Suppressor macrophage treated with lipopolysaccharide for 1 hour (primary cell): Measurements from ENCODE around the gene CTTN.
A peak's percentile ranks its signal among the peaks of the same experiment; 100 is the strongest.

Experiments used
- DNase-seq, 3 donors: peaks; one replicate each; pipeline ENCODE4 v3.0.0-alpha.2; 2020 to 2022

CTTN gene

DNA sequence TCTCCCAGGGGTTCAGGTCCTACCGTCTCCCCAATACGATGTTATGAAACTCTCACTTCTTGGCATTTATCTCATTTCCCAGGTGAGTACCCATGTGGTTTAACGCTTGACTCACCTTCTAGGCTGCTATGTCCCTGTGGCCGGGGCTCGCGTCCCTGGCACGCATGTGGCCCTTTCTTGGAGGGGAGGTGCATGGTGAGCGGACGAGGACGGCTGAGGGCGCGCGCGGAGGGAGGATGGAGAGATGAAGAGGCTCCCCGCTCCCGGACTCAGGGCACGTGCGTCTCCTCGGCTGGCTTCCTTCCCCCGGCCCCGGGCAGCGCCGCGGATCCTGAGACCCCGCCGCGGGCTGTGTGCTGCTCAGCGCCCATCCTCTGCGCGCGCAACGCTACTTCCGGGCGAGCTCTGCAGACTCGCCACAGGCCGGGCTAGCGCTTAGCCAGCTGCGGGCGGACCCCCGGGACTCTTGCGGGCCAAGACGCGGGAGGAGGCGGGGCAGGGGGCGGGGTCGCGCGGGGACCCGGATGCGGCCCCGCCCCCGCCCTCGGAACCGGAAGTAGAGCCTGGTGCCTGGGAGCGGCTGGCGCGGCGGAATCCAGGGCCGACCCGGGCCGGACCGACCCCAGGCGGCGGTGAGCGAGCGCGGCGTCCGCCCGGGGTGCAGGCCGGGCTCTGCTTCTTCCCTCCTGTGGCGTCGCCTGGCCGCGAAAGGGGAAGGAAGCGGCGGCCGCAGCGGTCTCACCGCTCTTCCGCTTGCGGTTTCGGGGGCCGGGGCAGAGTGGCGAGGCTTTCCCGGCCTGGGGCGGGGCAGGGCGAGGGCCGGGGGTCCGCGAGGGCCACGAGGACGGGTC, at the start of gene CTTN:
TSS of gene CTTN (plus strand) at position 547 of the 851 bp plus-strand sequence. CDS start 8,769 bp downstream, outside the sequence.
- DNase-seq: peak; percentile 65 to 84 (median 70)

DNA sequence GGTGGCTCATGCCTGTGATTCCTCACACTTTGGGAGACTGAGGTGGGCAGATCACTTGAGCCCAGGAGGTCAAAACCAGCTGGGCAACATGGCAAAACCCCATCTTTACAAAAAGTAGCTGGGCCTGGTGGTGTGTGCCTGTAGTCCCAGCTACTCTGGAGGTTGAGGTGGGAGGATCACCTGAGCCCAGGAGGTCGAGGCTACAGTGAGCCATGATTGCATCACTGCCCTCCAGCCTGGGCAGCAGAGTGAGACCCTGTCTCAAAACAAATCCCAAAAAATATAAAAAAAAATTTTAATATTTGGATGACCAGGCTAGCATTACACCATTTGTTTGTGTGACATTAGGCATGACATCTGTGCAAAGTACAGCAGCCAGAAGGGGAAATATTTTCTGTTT, 49.7 kb upstream of the CTTN start:
- DNase-seq: no peak

DNA sequence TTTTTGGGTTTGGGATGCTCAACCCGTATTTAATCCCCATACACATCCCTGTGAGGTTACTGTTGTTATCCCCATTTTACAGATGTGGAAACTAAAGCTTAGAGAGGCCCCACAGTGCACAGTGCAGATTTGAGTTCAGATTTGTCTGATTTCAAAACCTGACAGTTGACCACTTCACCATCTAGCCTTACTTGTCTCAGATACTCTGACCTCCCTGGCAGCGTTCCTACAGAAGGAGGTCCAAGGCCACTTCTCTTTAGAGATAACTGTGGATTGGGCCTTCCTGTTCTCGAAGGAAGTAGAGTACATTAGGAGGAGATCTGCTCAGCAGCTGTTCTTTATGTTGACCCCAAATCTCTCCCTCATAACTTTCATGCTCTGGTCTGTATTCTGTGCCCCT, 46.7 kb upstream of the CTTN start:
- DNase-seq: no peak

DNA sequence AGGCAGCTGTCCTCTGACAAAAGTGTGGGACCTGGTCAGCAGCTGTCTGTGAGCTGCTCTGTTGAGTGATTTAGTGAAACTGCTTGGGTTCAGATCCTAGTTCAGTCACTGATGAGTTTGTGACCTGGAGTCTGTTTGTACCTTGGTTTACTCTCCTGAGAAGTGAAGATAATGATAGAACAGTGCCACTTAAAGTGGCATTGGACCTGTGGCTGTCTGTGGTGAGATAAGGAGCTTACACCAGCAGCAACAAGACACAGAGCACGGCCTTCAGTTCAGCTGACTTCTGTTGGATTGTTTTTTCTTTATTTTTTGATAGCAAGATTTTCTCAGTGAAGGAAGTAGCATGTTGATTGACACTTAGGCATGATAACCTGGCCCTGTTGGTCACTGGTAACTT, 46.2 kb upstream of the CTTN start:
- no peak for DNase-seq

DNA sequence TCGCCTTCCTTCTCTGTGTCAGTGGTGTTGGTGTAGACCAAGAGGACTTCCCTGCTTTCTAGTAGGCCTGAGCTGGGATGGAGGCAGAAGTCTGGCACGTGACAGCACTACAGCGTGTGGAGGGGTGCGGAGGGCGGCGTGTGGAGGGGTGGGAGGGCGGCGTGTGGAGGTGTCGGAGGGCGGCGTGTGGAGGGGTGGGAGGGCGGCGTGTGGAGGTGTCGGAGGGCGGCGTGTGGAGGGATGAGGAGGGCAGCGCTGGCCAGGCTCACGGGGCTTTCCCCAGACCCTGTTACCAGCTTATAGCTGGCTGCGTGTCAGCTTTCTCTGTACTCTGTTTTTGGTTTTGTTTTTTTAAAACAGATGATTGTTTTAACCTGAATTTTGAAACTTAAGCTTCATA, 45.7 kb upstream of the CTTN start:
- no peak for DNase-seq

DNA sequence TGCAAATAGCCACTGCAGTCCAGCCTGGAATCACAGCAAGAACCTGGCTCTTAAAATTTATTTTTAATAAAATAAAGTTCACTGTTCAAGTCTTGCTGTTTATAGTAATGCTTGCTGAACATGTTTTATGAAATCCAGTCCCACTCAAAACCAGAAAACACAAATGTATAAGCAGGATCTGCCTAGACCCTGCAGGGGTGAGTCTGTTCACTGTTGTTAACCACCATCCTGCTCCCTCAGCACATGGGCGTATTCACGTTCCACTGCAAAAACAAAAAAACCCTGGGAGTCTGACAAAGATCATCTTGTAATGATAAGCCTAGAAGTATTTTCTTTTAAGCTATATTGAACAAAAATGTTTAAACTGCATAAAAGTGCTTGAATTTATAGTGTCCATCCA, 45.0 kb upstream of the CTTN start:
- no peak for DNase-seq

DNA sequence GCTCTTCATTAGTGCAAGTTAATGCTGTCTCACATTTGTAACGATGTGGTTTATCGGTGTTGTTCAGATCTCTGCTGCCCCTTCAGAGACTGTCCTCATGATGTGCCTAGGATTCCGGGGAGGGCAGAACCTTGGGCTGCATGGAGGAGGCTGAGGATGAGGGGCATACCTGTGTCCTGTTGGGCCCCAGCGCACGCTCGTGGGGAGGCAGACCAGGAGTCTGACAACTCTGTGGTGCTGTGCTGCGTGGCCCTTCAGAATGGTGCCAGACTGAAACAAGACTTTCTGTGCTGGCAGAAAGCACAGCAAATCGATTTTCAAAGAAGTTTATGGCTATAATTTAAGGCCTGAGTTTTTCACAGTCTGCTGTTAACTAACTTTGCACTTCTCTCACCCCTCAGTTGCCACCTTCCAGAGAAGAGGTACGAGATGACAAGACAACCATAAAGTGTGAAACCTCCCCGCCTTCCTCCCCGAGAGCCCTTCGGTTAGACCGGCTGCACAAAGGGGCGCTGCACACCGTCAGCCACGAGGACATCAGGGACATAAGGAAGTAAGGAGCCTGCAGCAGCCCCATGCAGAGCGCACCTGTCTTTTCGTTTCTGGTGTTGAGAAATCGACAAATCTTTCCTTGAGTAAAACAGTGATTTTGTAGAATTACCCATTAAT, 44.3 kb upstream of the CTTN start:
- no peak for DNase-seq

DNA sequence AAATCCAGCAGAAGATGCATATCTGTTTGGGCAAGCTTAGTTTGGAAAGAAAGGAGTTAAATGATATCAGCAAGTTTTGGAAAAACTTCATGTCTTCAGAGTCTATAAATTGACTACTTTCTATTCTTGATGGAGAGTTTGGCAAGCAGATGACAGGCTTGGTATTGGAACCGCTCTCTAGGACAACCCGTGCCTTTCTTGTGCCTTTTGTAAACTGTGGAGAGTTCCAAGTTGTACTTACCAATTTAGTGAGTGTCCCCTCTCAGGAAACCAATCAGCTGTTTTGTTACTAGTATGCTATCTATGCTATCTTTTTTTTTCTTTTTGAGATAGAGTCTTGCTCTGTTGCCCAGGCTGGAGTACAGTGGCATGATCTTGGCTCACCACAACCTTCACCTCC, 43.7 kb upstream of the CTTN start:
- no peak for DNase-seq

DNA sequence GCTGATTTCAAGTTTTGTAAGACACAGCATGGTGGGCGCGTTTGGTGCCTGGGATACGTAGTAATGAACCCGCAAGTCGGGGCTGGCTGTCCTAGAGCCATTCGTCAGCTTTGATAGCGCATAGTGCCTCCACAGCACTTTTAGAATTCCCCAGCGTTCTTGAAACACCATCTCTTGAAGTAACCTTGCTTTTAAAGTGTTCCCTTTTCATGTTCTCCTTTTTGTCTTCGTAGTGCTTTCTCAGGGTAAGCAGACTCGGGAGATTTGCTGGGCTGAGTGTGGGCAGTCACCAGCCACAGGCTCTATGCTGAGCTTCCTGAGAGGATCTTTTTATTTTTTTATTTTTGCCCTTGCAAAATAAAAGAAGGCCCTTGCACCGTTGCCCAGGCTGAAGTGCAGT, 39.6 kb upstream of the CTTN start:
- peak; percentile 83 to 89 (median 88) for DNase-seq

DNA sequence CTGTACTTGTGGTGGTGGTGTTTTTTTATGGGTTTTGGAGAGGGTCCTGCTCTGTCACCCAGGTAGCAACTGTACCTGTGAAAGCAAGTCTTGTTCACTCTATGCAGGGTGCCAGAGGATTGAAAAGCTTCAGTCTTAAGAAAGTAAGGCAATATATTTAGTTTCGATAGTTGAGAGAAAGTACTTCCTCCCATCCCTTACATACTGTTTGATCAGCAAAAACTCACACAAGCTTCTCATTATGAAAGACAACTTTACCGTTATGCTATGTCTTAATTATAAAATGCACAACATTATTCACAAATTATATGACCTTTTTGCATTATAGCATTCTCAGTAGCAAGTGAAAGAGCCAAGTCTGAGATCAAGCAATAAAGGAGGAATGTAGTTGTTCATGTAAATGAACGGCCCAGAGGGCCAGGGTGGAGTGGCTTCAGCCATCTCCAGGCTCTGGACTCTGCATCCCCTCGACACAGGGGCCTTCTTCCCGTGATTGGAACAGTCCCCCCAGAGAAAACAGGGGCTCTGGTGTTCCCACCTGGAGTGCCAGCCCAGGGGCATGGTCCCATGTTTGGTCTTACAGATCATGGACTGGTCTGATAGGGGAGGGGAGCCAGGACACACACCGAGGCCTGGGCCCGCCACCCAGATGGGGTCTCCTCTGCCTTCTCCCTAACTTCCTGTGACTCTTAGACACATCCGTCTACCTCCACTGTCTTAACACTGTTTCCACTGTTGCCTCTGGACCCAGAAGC, 38.7 kb upstream of the CTTN start:
- peak in 2 of 3 donors; percentile 16 to 30 for DNase-seq

DNA sequence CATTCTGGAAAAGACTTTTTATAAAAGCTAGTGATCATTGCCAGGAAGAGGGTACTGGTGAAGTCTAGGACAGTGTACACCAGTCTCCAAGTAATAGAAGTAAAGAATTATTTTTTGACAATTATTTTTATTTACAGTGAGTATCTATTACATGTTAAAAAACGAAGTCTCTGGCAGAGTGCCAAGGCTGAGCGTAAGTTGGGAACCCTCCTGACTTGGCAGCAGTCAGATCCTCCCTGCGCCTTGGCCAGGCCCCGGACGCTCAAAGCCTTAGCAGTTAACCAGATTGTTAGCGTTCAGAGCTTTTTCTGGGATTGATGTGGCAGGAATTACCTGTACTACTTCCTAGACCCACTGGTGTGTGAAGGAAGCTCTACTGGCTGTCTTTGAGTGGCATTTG, 38.1 kb upstream of the CTTN start:
- DNase-seq: no peak

DNA sequence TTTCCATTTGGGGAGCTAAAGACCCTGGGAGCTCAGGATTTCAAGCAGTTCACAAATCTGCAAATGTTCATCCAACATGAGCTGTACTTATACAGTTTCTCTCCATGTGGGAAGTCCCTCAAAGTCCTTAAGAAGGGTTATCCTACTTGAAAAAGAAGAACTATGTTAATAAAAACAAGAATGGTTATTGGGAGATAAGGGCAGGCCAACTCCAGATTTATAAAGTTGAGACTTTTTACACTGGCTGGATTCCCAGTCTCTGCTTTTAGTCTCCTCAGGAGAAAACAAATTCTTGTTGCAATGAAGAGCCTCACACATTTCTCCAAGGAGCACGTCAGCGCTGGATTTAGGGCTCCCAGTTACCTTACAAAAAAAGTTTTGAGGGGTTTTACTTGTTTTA, 34.2 kb upstream of the CTTN start:
- DNase-seq: peak in 1 of 3 donors; percentile 7

DNA sequence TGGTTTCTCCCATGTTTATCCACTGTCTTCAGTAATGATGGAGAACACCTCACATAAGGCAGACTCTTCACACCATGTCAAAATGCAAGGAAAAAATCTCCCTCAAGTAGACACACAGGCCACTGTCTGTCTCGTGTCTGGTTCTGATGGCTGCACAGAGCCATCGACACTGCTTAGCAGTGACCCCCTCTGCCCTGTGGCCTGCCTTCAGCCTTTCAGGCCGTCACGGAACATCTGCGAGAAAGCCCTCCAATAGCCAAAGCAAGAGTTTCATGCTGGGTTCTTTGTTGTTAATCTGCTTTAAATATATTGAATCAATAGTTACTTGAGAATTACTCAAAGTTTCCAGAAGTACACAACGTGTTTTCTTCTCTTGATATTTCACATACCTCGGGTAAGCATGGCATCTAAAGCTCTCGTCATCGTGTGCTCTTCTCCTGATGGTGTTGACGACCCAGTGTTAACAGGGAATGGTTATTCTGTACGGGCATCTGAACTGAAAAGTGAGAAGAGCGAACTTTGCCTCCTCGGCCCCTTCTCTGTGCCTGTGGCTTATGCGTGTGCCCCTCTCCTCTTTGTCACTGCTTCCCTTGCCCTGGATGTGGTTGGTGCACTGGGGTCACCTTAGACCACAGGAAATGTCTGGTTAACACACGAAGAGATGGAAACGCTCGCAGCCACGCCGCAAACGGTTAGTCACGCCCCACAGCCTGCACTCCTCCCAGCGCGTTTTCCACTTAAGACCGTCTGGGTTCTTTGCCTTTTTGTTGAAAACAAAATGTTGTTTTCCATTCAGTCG, 33.4 kb upstream of the CTTN start:
- no peak for DNase-seq

DNA sequence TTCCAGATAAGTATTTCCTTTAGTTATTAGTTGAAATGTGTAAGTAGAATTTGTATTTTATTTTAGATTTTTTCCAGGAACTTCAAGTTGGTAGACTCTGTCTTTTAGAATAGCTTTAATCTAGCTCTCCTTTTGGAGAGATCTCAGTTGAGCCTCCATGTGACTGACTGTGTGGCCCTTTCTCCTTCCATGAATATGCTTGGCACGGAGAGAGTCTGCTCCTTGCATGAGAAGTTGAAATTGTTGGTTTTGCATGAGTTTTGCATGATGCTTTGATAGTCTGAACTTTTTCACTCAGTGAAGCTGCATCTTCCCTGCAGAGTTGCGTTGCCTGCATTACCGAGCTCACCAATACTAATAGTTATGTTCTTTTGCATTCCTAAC, 32.8 kb upstream of the CTTN start:
- DNase-seq: no peak

DNA sequence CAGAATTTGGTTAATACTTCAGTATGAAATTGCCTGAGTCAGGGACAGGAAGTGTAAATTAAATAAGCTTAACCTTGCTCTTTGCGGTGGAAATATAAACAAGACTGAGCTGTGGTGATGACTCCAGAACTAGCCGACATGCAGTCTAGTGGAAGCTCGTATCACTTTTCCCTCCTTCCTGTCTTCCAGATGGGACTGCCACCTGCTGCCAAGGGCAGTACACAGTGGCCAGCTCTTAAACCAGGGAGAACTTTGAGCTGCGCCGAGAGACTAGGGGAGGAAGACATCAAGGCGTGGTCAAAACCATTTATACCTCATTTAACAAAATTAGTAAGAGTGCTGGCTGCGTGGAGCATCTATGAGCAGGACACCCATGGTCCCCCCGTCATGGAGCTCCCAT, 31.3 kb upstream of the CTTN start:
- DNase-seq: no peak

DNA sequence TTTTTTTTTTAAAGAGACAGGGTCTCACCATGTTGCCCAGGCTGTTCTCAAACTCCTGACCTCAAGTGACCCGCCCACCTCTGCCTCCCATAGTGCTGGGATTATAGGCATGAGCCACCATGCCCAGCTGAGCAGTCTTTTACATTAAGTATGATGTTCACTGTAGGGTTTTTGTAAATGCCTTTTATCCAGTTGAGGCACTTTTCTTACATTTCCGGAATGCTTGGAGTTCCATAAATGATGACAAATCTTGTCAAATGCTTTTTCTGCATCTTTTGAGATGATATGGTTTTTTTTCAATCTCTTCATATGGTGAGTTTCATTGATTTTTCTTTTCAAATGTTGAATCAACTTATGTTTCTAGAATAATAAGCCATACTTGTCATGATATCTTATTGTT, 29.4 kb upstream of the CTTN start:
- DNase-seq: no peak

DNA sequence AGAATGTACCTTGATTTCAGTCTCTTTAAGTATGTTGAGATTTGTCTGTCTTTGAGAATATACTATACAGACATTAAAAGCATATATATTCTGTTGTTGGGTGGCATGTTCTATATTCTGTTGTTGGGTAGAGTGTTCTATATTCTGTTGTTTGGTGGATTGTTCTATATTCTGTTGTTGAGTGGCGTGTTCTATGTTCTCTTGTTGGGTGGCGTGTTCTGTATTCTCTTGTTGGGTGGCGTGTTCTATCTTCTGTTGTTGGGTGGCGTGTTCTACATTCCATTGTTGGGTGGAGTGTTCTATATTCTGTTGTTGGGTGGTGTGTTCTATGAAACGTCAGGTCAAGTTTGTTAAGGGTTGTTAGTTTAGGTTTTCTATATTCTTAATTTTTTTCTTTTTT, 27.1 kb upstream of the CTTN start:
- DNase-seq: no peak

DNA sequence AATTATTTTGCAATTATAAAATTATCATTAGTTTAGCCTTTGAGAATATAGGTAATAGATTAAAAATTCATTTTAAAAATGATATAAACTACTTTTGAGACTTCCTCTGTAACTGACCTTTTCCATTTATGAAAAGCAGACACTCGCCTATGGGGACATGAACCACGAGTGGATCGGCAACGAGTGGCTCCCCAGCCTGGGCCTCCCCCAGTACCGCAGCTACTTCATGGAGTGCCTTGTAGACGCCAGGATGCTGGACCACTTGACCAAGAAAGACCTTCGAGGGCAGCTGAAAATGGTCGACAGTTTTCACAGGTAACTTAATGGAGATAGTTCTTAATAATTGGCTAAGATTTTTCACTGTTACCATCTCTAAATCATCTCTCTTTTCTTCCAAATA, 26.3 kb upstream of the CTTN start:
- DNase-seq: no peak

DNA sequence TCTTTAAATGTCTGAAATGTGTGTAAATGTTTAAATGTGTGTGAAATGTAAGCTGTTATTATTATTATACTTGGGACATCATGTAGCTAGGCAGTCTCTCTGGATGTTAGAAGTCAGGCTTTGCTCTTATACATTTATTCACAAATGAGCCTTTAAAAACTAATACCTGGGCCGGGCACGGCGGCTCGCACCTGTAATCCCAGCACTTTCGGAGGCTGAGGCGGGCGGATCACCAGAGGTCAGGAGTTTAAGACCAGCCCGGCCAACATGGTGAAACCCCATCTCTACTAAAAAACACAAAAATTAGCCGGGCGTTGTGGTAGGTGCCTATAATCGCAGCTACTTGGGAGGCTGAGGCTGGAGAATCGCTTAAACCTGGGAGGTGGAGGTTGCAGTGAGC, 21.7 kb upstream of the CTTN start:
- no peak for DNase-seq

DNA sequence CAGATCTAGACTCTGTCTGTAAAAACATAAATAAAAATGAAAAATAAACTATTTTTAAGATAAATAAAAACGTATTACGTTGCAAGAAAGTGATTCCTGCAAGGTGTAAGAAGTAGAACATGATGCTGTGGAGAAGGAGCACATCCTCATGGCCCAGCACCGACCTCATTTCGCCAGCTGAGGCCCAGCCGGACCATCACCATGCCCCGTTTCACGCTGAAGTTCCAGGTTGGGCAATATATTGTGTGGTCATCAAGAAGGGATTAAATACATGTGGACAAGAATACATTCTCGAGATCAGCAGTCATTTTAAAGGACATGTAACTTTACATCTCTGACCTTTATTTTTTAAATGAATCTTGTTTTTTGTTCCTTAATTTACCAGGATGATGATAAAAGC, 20.7 kb upstream of the CTTN start:
- DNase-seq: no peak

DNA sequence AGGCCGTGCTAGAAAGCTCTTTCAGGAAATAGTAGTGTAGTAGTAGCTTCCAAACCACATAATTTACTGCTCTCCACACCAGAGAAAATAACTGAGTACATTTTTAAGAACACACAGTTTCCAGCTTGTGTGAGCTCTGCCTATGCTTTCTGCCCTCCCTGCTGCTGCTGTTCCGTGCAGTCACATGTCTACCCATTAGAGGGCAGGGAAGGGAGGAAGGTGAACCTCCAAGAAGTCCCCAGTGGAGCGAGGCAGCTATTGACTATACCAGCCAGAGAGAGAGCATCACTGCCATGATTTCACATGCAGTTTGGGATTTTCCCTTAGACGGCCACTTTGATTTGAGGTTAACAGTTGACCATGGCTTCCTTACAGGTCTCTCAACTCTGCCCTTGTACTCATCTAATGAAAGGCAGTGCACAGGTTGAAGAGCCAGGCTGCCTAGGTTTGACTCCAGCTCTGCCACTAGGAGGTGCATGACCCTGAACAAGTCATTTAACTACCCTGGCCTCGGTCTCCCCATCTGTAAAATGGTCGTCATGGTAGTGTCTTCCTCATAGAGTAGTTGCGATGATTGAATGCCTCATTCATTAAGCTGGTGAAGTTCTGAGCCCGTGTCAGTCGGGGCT, 19.7 kb upstream of the CTTN start:
- DNase-seq: no peak

DNA sequence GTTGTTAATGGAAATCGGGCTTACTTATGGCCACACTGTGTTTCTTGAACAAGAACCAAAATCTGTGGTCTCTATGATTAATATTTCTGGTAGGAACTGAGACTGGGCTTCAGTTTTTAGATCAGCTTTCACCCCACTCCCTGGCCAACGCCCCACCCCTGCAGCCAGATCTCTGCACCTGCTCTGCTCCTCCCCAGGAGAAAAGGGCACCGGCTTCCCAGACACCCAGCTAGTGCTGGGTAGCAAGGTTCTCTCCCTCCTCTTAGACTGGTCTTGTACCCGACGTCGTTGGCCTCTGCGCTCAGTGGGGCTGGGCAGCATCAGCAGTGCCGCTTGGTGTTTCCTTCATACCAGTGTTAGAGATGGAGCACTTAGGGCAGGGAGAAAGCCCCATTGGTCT, 17.0 kb upstream of the CTTN start:
- no peak for DNase-seq
